PC-3 (cell line): ENCODE measurements around the gene TANK.

Experiments used
- EZH2phosphoT487 ChIP-seq: fragments of 300-600 bp; sonication (generic); IDR thresholded peaks from 2 replicates; pipeline ENCODE4 v1.6.1; 2018; ENCODE audit warnings: mild to moderate bottlenecking, antibody characterized with exemption, low read length, borderline replicate concordance
- TF ChIP-seq, protein P1 (sequence below): fragments of 300-600 bp; sonication (generic); conservative IDR thresholded peaks from 2 replicates; pipeline ENCODE4 v1.5.1; 2017; ENCODE audit warnings: antibody characterized with exemption, low read depth, mild to moderate bottlenecking, low read length

DNA sequence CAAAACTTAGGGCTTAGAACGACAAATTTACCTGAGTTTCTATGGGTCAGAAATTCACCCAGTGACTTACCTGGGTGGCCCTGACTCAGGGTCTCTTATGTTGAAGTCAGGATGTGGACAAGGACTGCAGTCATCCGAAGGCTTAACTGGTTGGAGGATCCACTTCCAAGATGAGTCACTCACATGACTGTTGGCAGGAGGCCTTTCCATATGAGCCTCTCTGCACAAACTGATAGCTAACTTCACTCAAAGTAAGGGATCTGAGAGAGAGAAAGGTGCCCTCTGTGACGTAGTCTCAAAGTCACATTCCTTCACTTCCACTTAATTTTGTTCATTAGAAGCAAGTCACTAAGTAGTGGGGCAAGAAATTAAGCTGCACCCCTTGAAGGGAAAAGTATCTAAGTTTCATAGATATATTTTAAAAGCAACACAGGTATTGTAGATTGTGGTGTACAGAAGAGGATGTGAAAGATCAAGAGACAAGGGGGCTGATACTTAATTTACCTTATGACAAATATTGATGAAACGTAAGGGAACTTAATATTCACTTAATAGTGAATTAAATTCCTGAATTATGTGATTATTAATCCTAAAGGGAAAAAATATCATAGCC is 48.4 kb downstream of the TANK start:
- TF ChIP-seq, protein P1, sequence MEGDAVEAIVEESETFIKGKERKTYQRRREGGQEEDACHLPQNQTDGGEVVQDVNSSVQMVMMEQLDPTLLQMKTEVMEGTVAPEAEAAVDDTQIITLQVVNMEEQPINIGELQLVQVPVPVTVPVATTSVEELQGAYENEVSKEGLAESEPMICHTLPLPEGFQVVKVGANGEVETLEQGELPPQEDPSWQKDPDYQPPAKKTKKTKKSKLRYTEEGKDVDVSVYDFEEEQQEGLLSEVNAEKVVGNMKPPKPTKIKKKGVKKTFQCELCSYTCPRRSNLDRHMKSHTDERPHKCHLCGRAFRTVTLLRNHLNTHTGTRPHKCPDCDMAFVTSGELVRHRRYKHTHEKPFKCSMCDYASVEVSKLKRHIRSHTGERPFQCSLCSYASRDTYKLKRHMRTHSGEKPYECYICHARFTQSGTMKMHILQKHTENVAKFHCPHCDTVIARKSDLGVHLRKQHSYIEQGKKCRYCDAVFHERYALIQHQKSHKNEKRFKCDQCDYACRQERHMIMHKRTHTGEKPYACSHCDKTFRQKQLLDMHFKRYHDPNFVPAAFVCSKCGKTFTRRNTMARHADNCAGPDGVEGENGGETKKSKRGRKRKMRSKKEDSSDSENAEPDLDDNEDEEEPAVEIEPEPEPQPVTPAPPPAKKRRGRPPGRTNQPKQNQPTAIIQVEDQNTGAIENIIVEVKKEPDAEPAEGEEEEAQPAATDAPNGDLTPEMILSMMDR = no peak
- TF ChIP-seq EZH2phosphoT487 = no peak
